Measurements from ENCODE around the gene HTD2.

Gene HTD2

DNA sequence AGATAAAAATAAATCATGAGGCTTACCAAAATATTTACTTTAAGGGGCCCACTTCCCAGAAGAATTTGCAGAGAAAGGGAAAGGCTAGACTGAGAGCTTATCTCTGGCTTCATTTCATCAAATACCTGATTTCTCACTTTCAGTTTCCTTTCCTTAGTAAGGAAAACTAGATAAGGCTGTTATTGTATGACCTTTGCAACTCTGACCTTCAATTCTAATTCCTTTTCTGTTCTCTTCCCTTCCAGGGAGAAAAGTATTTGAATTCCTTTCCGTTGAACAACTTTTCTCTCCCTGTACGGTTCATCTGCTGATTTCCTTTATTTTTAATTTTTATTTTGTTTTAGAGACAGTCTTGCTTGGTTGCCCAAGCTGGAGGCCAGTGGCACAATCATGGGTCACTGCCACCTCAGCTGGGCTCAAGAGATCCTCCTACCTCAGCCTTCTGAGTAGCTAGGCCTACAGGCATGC, 19.2 kb downstream of the HTD2 start:
- TF ChIP-seq FOXP2 (optimal IDR thresholded peaks at IDR 0.05; ENCODE audit: borderline replicate concordance, extremely low read depth, extremely low read length, insufficient read depth) (no peak), POLR2AphosphoS5 (IDR thresholded peaks at IDR 0.05; ENCODE audit: low read depth, low read length) (no peak), TAF1 (IDR thresholded peaks at IDR 0.05; ENCODE audit: borderline replicate concordance, insufficient read depth, low read length) (no peak), SIN3A (IDR thresholded peaks at IDR 0.05; ENCODE audit: borderline replicate concordance, insufficient read depth, low read length) (no peak)
- TF ChIP-seq, protein P1, sequence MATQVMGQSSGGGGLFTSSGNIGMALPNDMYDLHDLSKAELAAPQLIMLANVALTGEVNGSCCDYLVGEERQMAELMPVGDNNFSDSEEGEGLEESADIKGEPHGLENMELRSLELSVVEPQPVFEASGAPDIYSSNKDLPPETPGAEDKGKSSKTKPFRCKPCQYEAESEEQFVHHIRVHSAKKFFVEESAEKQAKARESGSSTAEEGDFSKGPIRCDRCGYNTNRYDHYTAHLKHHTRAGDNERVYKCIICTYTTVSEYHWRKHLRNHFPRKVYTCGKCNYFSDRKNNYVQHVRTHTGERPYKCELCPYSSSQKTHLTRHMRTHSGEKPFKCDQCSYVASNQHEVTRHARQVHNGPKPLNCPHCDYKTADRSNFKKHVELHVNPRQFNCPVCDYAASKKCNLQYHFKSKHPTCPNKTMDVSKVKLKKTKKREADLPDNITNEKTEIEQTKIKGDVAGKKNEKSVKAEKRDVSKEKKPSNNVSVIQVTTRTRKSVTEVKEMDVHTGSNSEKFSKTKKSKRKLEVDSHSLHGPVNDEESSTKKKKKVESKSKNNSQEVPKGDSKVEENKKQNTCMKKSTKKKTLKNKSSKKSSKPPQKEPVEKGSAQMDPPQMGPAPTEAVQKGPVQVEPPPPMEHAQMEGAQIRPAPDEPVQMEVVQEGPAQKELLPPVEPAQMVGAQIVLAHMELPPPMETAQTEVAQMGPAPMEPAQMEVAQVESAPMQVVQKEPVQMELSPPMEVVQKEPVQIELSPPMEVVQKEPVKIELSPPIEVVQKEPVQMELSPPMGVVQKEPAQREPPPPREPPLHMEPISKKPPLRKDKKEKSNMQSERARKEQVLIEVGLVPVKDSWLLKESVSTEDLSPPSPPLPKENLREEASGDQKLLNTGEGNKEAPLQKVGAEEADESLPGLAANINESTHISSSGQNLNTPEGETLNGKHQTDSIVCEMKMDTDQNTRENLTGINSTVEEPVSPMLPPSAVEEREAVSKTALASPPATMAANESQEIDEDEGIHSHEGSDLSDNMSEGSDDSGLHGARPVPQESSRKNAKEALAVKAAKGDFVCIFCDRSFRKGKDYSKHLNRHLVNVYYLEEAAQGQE (IDR thresholded peaks at IDR 0.05; ENCODE audit: insufficient read depth in 1 of 2, low read depth in 2 of 2, low read length in 2 of 2), result no peak

GRCh38 chr3:58326267-58326900, 20.1 kb downstream of the HTD2 start:
- TF ChIP-seq SIN3A (IDR thresholded peaks at IDR 0.05; ENCODE audit: borderline replicate concordance, insufficient read depth, low read length) (no peak), POLR2AphosphoS5 (IDR thresholded peaks at IDR 0.05; ENCODE audit: low read depth, low read length) (no peak), FOXP2 (optimal IDR thresholded peaks at IDR 0.05; ENCODE audit: borderline replicate concordance, extremely low read depth, extremely low read length, insufficient read depth) (no peak), TAF1 (IDR thresholded peaks at IDR 0.05; ENCODE audit: borderline replicate concordance, insufficient read depth, low read length) (no peak)
- TF ChIP-seq, protein P1 (IDR thresholded peaks at IDR 0.05; ENCODE audit: insufficient read depth in 1 of 2, low read depth in 2 of 2, low read length in 2 of 2), result no peak

DNA sequence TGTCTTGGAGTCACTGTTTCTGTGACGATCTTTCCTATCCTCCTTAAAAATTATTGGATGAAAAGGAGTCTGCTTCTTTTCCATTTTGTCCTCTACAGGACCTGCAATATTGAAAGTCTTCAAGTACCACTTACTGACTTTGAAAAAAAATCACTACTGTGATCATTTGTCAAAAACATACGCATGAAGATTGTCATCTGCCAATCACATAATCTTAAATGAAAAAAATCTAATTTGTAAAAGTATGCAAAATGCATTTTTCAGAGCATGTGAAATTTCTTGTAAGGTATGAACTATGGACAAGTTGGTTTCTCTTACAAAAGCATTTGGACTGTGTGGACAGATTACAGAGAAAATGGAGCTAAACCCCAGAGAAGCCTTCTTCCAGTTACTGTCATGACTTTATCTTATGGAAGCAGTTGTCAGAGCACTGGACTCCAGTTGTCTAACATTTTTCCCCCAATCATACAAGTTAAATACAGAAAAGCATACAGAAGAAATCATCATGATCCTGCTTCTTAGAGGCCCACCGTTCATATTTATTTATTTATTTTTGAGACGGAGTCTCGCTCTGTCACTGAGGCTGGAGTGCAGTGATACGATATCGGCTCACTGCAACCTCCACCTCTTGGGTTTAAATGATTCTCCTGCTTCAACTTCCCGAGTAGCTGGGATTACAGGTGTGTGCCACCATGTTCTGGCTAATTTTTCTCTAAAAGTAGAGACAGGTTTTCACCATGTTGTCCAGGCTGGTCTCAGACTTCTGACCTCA, 23.0 kb downstream of the HTD2 start:
- TF ChIP-seq, protein P1 (IDR thresholded peaks at IDR 0.05; ENCODE audit: insufficient read depth in 1 of 2, low read depth in 2 of 2, low read length in 2 of 2), result no peak
- no peak for TF ChIP-seq FOXP2 (optimal IDR thresholded peaks at IDR 0.05; ENCODE audit: borderline replicate concordance, extremely low read depth, extremely low read length, insufficient read depth)

DNA sequence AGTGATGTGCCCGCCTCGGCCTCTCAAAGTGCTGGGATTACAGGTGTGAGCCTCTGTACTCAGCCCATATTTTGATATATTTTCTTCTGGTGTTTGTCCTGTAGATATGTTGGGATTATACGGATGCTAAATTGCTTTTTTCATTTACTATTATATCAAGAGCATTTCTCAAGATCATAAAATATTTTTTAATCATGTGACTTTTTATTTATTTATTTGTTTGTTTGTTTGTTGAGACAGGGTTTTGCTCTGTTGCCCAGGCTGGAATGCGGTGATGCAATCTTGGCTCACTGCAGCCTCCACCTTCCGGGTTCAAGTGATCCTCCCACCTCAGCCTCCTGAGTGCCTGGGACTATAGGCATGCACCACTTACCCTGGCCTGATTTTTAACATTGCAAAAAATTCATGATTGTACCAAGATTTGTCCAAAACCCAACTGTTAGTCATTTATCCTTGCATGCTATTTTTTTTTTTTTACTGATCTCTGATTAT, 23.6 kb downstream of the HTD2 start:
- TF ChIP-seq SIN3A (IDR thresholded peaks at IDR 0.05; ENCODE audit: borderline replicate concordance, insufficient read depth, low read length) (no peak), FOXP2 (optimal IDR thresholded peaks at IDR 0.05; ENCODE audit: borderline replicate concordance, extremely low read depth, extremely low read length, insufficient read depth) (no peak), TAF1 (IDR thresholded peaks at IDR 0.05; ENCODE audit: borderline replicate concordance, insufficient read depth, low read length) (no peak), POLR2AphosphoS5 (IDR thresholded peaks at IDR 0.05; ENCODE audit: low read depth, low read length) (no peak)
- TF ChIP-seq, protein P1 (IDR thresholded peaks at IDR 0.05; ENCODE audit: insufficient read depth in 1 of 2, low read depth in 2 of 2, low read length in 2 of 2), result no peak
